Measurements from ENCODE around the gene LRRFIP1. TPM values are rescaled to one million over a fixed set of nuclear protein-coding genes. Genes with fewer than 3 reads are reported as not detected.

LRRFIP1 gene
- total RNA-seq, 4 donors from 2014 or later, result 62.8 to 199 (median 121) TPM

GRCh38 chr2:237643582-237644380, 16.4 kb downstream of the LRRFIP1 start:
- H3K27ac ChIP-seq, result no peak overlapping the region
- H3K27me3 ChIP-seq, result no peaks in the 10 kb centered on the region
- no peaks in the 10 kb centered on the region for H3K36me3 ChIP-seq
- TF ChIP-seq POLR2A (IDR thresholded peaks at IDR 0.05) (no peak), CTCF (IDR thresholded peaks at IDR 0.05) (no peak)
- intact Hi-C loops (cut with DNase I; ENCODE audit: low total_unique reads), result no loop called here
- DNase-seq, result no peak
- H3K9me3 ChIP-seq, result no peaks in the 10 kb centered on the region
- H3K4me3 ChIP-seq, result no peak overlapping the region
- no peaks in the 10 kb centered on the region for H3K4me1 ChIP-seq

- no peaks in the 10 kb centered on the region for H3K4me1 ChIP-seq
- no peaks in the 10 kb centered on the region for H3K36me3 ChIP-seq
- intact Hi-C loops (cut with DNase I; ENCODE audit: low total_unique reads), result no loop called here
- TF ChIP-seq POLR2A (IDR thresholded peaks at IDR 0.05) (no peak), CTCF (IDR thresholded peaks at IDR 0.05) (no peak)
- no peak overlapping the region for H3K4me3 ChIP-seq
- no peaks in the 10 kb centered on the region for H3K9me3 ChIP-seq
- H3K27me3 ChIP-seq, result no peaks in the 10 kb centered on the region
- no peak for DNase-seq
- no peak overlapping the region for H3K27ac ChIP-seq
Measured at GRCh38 chr2:237644381-237644703, 17.0 kb downstream of the LRRFIP1 start.

GRCh38 chr2:237645261-237645660, 17.9 kb downstream of the LRRFIP1 start:
- no peaks in the 10 kb centered on the region for H3K4me1 ChIP-seq
- DNase-seq, result no peak
- intact Hi-C loops (cut with DNase I; ENCODE audit: low total_unique reads), result no loop called here

GRCh38 chr2:237647176-237648015, 20.0 kb downstream of the LRRFIP1 start:
- DNase-seq, result peak in 1 of 2 donors; percentile 11
- Histone ChIP-seq H3K4me1 (no peaks in the 10 kb centered on the region), H3K36me3 (no peaks in the 10 kb centered on the region), H3K27me3 (no peaks in the 10 kb centered on the region), H3K4me3 (no peak overlapping the region), H3K9me3 (no peaks in the 10 kb centered on the region), H3K27ac (no peak overlapping the region)
- no peak for TF ChIP-seq POLR2A (IDR thresholded peaks at IDR 0.05)
- no peak for TF ChIP-seq CTCF (IDR thresholded peaks at IDR 0.05)
- intact Hi-C loops (cut with DNase I; ENCODE audit: low total_unique reads), result no loop called here

More at GRCh38 chr2:237645261-237645660, 17.9 kb downstream of the LRRFIP1 start:
- Histone ChIP-seq H3K36me3 (no peaks in the 10 kb centered on the region), H3K4me3 (no peak overlapping the region), H3K9me3 (no peaks in the 10 kb centered on the region), H3K27me3 (no peaks in the 10 kb centered on the region), H3K27ac (peak overlapping the region in 1 of 2 donors; percentile 20)
- TF ChIP-seq CTCF (IDR thresholded peaks at IDR 0.05) (no peak), POLR2A (IDR thresholded peaks at IDR 0.05) (no peak)

GRCh38 chr2:237648016-237648381, 20.6 kb downstream of the LRRFIP1 start:
- TF ChIP-seq CTCF (IDR thresholded peaks at IDR 0.05) (no peak), POLR2A (IDR thresholded peaks at IDR 0.05) (no peak)
- H3K27me3 ChIP-seq, result no peaks in the 10 kb centered on the region
- H3K4me3 ChIP-seq, result no peak overlapping the region
- no peaks in the 10 kb centered on the region for H3K4me1 ChIP-seq
- intact Hi-C loops (cut with DNase I; ENCODE audit: low total_unique reads), result no loop called here
- H3K36me3 ChIP-seq, result no peaks in the 10 kb centered on the region
- peak in 1 of 2 donors; percentile 6 for DNase-seq
- no peaks in the 10 kb centered on the region for H3K9me3 ChIP-seq
- H3K27ac ChIP-seq, result no peak overlapping the region

Data from uterus (tissue), 4 donors.